Measurements from ENCODE around the gene LDLRAD1.
"Not testable (repeated sequence)": the region's sequence is repeated elsewhere in the genome, so short reads cannot be mapped to it uniquely, and the experiment has no call there.

The LDLRAD1 gene

DNA sequence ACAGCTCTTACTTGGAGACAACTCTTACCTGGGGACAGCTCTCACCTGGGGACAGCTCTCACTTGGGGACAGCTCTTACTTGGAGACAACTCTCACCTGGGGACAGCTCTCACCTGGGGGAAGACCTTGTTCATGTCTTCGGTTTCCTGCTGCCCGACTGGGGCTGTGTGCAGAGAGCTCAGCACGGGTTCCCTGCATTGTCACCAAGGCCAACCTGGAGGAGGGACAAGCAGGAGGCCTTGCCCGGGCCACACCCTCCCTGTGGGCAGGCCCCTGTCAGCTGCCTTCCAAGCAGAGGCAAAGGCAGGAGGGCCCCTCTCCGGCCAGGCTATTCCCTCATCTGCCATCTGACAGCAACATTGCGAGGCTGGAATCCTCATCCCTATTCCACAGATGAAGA, at the start of gene LDLRAD1:
TSS of gene LDLRAD1 (minus strand) at position 208 of the 400 bp plus-strand sequence. CDS start at position 134, 74 bp downstream.
- DNase-seq: no peak

DNA sequence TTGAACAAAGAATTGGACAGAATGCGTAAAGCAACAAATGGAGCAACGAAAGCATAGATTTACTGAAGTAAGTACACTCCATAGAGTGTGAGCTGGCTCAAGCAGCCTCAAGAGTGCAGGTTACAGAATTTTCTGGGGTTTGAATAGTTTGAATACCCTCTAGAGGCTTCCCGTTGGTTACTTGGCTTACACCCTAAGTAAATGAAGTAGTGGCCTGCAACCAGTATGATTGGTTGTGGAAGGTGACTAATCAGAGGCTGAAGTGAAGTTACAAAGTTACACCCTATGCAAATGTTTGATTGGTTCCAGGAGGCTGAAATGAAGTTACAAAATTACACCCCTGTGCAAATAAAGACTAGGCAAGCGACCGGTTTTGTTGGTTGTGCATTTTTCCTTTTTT, 46.3 kb upstream of the LDLRAD1 start:
- DNase-seq: no peak

- peak; percentile 9 for DNase-seq
These were observed 36.4 kb upstream of the LDLRAD1 start for GRCh38 chr1:54054438-54054749.

GRCh38 chr1:54053745-54054437, 35.9 kb upstream of the LDLRAD1 start:
- no peak for DNase-seq

- peak; percentile 98 for DNase-seq
These were observed 35.2 kb upstream of the LDLRAD1 start, which contains the start of the genes TCEANC2 and TMEM59 for GRCh38 chr1:54052934-54053744. Gene TCEANC2, plus strand, starts transcription at chr1:54053608. Its CDS starts 815 bp downstream, at chr1:54054423. Gene TMEM59, minus strand, starts transcription at chr1:54053204. Its CDS starts 16 bp downstream, at chr1:54053188.

- no peak for DNase-seq
These were observed 34.5 kb upstream of the LDLRAD1 start for GRCh38 chr1:54052431-54052933.

GRCh38 chr1:54051933-54052430, 34.0 kb upstream of the LDLRAD1 start:
- DNase-seq: no peak

- not testable (repeated sequence) for DNase-seq
These were observed 32.4 kb upstream of the LDLRAD1 start for GRCh38 chr1:54050435-54050834.

- no peak for DNase-seq
These were observed 29.7 kb upstream of the LDLRAD1 start for GRCh38 chr1:54047384-54048305.

DNA sequence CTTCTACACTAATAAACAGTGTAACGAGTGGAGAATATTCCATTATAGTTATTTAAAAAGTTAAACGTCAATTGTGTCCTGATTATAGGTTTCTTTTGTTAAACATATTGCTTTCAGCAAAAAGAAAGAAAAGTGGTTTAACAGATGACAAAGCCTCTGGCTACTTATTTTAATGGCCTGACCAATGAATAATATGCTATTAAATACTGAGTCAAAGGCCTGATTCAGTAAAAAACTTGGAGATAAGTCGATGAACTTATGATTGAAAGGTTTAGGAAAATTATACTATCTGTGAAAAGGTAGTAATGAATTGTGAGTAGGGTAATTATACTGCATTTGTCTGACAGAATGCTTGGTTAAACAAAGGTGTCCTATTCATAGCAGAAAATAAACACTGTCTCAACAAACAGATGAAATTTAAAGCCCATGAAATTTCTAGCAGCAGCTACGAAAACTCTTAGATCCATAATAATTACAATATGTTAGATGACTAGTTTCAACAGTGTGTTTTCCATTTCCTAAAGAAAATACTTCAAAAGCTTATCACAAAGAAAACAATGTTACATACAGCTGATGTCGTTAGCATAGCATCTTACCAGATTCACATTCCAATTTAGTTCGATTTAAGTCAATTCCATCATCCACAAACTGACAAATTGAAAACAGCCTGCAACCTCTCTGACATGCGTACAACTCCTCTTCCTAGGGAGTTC, 28.8 kb upstream of the LDLRAD1 start:
- no peak for DNase-seq

DNA sequence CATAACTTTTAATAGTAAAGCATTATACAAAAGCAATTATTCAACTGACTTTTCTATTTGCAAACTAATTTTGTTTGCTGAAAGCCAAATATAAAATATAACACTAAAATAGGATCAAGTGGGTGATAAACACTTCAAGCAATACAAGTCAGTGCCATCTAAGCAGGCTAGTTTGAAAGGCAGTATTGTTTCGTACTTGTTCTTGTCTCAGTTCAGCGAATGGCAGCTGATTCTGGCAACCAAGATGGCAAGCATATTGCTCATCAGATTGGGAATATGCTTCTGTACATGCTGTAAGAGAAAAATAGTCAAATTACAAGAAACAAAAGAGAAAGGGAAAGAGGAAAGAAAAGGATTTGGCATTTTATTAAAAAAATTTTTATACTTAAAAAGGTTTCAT, 27.5 kb upstream of the LDLRAD1 start:
- DNase-seq: no peak

DNA sequence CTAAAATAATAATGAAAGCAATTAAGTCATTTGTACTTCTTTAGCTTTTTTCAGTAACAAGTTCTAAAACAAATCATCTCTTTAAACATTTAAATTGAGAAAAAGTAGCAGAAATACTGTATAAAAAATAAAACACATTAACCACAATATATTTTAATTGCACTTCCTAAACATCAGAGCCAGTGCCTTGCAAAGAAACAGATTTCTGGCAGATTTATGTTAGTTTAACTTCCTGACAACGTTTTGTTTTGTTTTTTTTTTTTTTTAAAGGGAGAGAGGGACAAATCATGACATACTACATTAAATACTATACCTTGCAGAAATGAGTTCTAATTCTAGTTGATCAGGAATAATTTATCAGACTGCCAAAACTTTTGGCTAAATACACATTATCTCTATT, 23.8 kb upstream of the LDLRAD1 start:
- no peak for DNase-seq

- DNase-seq: no peak
These were observed 19.5 kb upstream of the LDLRAD1 start for GRCh38 chr1:54037476-54037875.

- DNase-seq: no peak
These were observed 10.6 kb upstream of the LDLRAD1 start for GRCh38 chr1:54028306-54029251.

DNA sequence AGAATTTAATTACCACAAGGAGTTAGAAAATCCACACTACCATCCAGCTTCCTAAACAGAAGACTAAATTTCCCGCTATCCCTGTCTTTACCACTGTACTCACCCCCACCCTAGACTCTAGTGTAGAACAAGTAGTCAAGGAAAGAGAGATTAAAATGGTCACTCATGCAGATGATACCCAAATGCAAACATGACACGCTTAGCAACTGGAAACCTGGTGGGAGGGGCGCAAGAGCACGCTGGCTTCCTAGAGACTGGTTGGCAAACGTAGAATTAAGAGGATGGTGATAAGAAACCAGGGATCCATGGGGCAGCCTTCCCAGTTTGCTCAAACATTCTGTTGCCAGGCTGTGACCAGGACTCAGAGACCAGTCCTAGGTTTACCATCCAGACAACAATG, 9.9 kb upstream of the LDLRAD1 start:
- DNase-seq: no peak

- not testable (repeated sequence) for DNase-seq
These were observed 6.8 kb upstream of the LDLRAD1 start for GRCh38 chr1:54024811-54025210.

- DNase-seq: no peak
These were observed 6.4 kb upstream of the LDLRAD1 start for GRCh38 chr1:54024358-54024757.

DNA sequence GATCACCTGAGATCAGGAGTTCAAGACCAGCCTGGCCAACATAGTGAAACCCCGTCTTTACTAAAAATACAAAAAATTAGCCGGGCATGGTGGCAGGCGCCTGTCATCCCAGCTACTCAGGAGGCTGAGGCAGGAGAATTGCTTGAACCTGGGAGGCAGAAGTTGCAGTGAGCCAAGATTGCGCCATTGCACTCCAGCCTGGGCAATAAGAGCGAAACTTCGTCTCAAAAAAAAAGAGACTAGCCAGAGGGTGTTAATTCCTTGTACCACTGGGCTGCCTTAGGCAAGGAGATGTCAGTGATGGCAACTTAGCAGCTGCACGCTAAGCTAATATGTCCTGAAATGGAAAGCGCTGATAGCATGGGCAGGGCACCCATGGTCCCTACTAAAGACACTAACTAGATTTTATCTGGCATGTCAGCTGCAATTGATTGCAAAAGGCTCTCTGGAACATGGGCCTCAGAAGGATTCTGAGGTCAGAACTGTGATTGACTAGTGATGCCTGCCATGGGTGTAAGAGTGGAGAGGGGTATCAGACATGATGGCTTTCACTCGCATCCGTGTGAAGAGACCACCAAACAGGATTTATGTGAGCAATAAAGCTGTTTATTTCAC, 1.7 kb upstream of the LDLRAD1 start:
- DNase-seq: not testable (repeated sequence)

- DNase-seq: no peak
These were observed 649 bp upstream of the LDLRAD1 start for GRCh38 chr1:54018635-54019034.

All from retina (tissue), 1 donor.